ENCODE results near the gene RBM10. TPM values are rescaled to one million over a fixed set of nuclear protein-coding genes. Genes with fewer than 3 reads are reported as not detected.

Gene RBM10
- total RNA-seq, 1 experiment from 2014 or later: 80.9 TPM

DNA sequence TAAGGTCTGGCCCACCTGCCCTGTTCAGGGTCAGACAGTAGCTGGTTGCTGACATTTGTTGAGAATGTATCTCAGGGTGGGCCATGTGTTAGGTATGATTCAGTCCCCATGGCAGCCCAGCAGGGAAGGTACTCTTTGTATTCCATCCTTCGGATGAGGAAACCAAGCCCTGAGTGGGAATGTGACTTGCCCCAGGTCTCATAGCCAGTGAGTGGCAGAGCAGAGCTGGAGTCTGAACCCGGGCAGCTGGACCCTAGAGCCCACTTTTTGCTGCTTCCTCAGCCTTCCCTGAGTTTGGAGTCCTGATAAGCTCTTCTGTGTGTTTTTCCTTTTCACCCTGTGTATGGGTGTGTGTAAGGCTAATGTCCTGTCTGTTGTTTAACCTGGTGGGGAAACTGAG lies 27.0 kb downstream of the RBM10 start:
- H3K27ac ChIP-seq (ENCODE audit: low read depth, low read length, poor library complexity, severe bottlenecking): no peak overlapping the region
- H3K9me3 ChIP-seq (ENCODE audit: low read depth, low read length, poor library complexity, severe bottlenecking): no peaks in the 10 kb centered on the region
- H3K4me3 ChIP-seq (ENCODE audit: low read depth, low read length, poor library complexity, severe bottlenecking): no peak overlapping the region
- peaks cover 31% of the 10 kb centered on the region for H3K36me3 ChIP-seq (ENCODE audit: insufficient read depth, low read length, poor library complexity, severe bottlenecking)
- intact Hi-C loops (cut with micrococcal nuclease; ENCODE audit: unreplicated experiment): no loop called here
- no peaks in the 10 kb centered on the region for H3K27me3 ChIP-seq (replicated peaks; ENCODE audit: insufficient read depth, low read depth, low read length, poor library complexity)
- TF ChIP-seq, protein P1, sequence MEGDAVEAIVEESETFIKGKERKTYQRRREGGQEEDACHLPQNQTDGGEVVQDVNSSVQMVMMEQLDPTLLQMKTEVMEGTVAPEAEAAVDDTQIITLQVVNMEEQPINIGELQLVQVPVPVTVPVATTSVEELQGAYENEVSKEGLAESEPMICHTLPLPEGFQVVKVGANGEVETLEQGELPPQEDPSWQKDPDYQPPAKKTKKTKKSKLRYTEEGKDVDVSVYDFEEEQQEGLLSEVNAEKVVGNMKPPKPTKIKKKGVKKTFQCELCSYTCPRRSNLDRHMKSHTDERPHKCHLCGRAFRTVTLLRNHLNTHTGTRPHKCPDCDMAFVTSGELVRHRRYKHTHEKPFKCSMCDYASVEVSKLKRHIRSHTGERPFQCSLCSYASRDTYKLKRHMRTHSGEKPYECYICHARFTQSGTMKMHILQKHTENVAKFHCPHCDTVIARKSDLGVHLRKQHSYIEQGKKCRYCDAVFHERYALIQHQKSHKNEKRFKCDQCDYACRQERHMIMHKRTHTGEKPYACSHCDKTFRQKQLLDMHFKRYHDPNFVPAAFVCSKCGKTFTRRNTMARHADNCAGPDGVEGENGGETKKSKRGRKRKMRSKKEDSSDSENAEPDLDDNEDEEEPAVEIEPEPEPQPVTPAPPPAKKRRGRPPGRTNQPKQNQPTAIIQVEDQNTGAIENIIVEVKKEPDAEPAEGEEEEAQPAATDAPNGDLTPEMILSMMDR (conservative IDR thresholded peaks at IDR 0.05; ENCODE audit: low read depth, low read length): no peak
- TF ChIP-seq EZH2 (IDR thresholded peaks at IDR 0.05; ENCODE audit: borderline replicate concordance, low read depth, low read length, poor library complexity, severe bottlenecking): no peak
- no peaks in the 10 kb centered on the region for H3K4me1 ChIP-seq (ENCODE audit: insufficient read depth, low read length, poor library complexity, severe bottlenecking)
- POLR2A ChIA-PET (ENCODE audit: low non-redundant PET): no interaction called here
- CTCF ChIA-PET: no interaction called here
- DNase-seq (ENCODE audit: low spot score): no peak
- no TSS peak for BruUV-seq (replicated peaks)

DNA sequence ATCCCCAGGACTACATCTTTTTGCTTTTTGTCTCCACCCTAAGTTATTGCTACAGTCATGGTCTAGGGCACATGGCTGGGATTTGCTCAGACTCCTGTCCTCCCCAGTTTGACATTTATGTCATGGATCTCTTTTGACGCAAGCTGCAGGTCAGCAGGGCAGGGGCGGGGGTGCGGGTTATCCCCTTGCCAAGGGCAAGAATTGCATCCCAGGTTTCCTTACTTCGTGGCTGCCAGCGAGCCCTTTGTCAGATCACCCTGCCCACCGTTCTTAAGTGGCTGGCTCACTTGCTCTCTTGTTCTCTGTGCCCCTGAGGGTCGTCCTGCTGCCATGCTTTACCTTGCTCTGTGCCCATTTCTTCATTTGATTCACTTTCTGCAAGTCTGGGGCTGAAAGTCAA lies 27.5 kb downstream of the RBM10 start:
- TF ChIP-seq, protein P1 (conservative IDR thresholded peaks at IDR 0.05; ENCODE audit: low read depth, low read length): no peak
- no peak for TF ChIP-seq EZH2 (IDR thresholded peaks at IDR 0.05; ENCODE audit: borderline replicate concordance, low read depth, low read length, poor library complexity, severe bottlenecking)
- Histone ChIP-seq H3K4me1 (ENCODE audit: insufficient read depth, low read length, poor library complexity, severe bottlenecking) (no peaks in the 10 kb centered on the region), H3K36me3 (ENCODE audit: insufficient read depth, low read length, poor library complexity, severe bottlenecking) (peaks cover 31% of the 10 kb centered on the region), H3K27ac (ENCODE audit: low read depth, low read length, poor library complexity, severe bottlenecking) (no peak overlapping the region), H3K27me3 (replicated peaks; ENCODE audit: insufficient read depth, low read depth, low read length, poor library complexity) (no peaks in the 10 kb centered on the region), H3K9me3 (ENCODE audit: low read depth, low read length, poor library complexity, severe bottlenecking) (no peaks in the 10 kb centered on the region), H3K4me3 (ENCODE audit: low read depth, low read length, poor library complexity, severe bottlenecking) (no peak overlapping the region)
- DNase-seq (ENCODE audit: low spot score): no peak
- BruUV-seq (replicated peaks): no TSS peak
- POLR2A ChIA-PET (ENCODE audit: low non-redundant PET): no interaction called here
- CTCF ChIA-PET: no interaction called here
- intact Hi-C loops (cut with micrococcal nuclease; ENCODE audit: unreplicated experiment): no loop called here

DNA sequence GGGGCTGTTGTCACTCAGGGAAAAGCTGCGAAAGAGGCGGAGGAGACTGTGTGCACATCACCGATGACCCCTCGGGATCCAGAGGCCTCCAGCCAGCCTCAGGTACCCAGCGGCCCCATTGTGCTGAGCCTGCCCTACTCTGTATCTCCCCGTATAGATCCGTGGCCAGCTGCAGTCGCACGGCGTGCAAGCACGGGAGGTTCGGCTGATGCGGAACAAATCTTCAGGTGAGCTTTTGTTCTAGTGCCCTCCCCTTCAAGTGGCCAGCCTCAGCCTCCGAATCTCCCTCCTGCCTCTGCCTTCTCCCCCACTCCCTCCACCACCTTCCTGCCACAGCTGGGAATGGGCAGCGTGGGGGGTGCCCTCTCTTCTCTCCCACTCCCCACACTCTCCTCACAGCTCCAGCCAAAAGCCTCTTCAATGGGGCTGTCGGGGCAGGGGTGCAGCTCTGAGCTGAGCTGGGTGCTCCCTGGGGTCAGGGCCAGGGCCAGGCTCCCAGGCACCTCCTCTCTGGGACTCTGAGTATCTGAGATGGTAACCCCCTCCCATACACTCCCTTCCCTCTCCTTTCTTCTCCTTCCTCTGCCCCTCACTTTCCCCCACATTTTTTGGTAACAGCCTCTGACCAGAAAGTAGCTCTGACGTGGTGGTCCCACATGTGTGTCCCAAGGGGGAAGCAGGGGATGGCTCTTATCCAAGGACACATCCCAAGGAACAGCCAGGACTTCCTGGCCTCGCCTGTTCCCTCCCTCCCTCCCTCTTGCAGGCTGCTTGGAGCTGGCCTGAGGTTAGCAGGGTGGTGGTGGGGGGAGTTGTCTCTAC lies 28.2 kb downstream of the RBM10 start:
- Histone ChIP-seq H3K36me3 (ENCODE audit: insufficient read depth, low read length, poor library complexity, severe bottlenecking) (peaks cover 31% of the 10 kb centered on the region), H3K4me3 (ENCODE audit: low read depth, low read length, poor library complexity, severe bottlenecking) (no peak overlapping the region), H3K27ac (ENCODE audit: low read depth, low read length, poor library complexity, severe bottlenecking) (no peak overlapping the region), H3K9me3 (ENCODE audit: low read depth, low read length, poor library complexity, severe bottlenecking) (no peaks in the 10 kb centered on the region), H3K4me1 (ENCODE audit: insufficient read depth, low read length, poor library complexity, severe bottlenecking) (no peaks in the 10 kb centered on the region), H3K27me3 (replicated peaks; ENCODE audit: insufficient read depth, low read depth, low read length, poor library complexity) (no peaks in the 10 kb centered on the region)
- intact Hi-C loops (cut with micrococcal nuclease; ENCODE audit: unreplicated experiment): no loop called here
- POLR2A ChIA-PET (ENCODE audit: low non-redundant PET): no interaction called here
- DNase-seq (ENCODE audit: low spot score): no peak
- BruUV-seq (replicated peaks): no TSS peak
- CTCF ChIA-PET: no interaction called here
- no peak for TF ChIP-seq EZH2 (IDR thresholded peaks at IDR 0.05; ENCODE audit: borderline replicate concordance, low read depth, low read length, poor library complexity, severe bottlenecking)
- TF ChIP-seq, protein P1 (conservative IDR thresholded peaks at IDR 0.05; ENCODE audit: low read depth, low read length): no peak

Data from A673 (cell line).